ENCODE data around the gene OSTM1.

- TF ChIP-seq, protein P1, sequence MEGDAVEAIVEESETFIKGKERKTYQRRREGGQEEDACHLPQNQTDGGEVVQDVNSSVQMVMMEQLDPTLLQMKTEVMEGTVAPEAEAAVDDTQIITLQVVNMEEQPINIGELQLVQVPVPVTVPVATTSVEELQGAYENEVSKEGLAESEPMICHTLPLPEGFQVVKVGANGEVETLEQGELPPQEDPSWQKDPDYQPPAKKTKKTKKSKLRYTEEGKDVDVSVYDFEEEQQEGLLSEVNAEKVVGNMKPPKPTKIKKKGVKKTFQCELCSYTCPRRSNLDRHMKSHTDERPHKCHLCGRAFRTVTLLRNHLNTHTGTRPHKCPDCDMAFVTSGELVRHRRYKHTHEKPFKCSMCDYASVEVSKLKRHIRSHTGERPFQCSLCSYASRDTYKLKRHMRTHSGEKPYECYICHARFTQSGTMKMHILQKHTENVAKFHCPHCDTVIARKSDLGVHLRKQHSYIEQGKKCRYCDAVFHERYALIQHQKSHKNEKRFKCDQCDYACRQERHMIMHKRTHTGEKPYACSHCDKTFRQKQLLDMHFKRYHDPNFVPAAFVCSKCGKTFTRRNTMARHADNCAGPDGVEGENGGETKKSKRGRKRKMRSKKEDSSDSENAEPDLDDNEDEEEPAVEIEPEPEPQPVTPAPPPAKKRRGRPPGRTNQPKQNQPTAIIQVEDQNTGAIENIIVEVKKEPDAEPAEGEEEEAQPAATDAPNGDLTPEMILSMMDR (IDR thresholded peaks at IDR 0.05): no peak
- TF ChIP-seq POLR2A (IDR thresholded peaks at IDR 0.05) (no peak), EP300 (IDR thresholded peaks at IDR 0.05) (no peak)
Observed at GRCh38 chr6:108117427-108118358, 43.2 kb upstream of the OSTM1 start.

Measured in sigmoid colon (tissue), 4 donors.